HS-5 (cell line): ENCODE data around the gene ASCC1.
"Not testable (repeated sequence)": the region's sequence is repeated elsewhere in the genome, so short reads cannot be mapped to it uniquely, and the experiment has no call there.

ENCODE experiments used
- DNase-seq: peaks from one replicate; pipeline ENCODE4 v3.0.0-alpha.2; 2012; ENCODE audit warnings: low read depth

The ASCC1 gene

GRCh38 chr10:72124989-72125388, 91.1 kb downstream of the ASCC1 start:
- no peak for DNase-seq

GRCh38 chr10:72124381-72124780, 91.7 kb downstream of the ASCC1 start:
- no peak for DNase-seq

GRCh38 chr10:72123616-72124015, 92.5 kb downstream of the ASCC1 start:
- no peak for DNase-seq

GRCh38 chr10:72122221-72122620, 93.9 kb downstream of the ASCC1 start:
- no peak for DNase-seq

GRCh38 chr10:72121389-72121788, 94.7 kb downstream of the ASCC1 start:
- no peak for DNase-seq

GRCh38 chr10:72116372-72116771, 99.7 kb downstream of the ASCC1 start:
- DNase-seq: no peak

- DNase-seq: no peak
Observed at GRCh38 chr10:72114706-72115450, 101.2 kb downstream of the ASCC1 start.

- no peak for DNase-seq
Observed at GRCh38 chr10:72110673-72111401, 105.2 kb downstream of the ASCC1 start.

GRCh38 chr10:72109636-72110157, 106.4 kb downstream of the ASCC1 start:
- DNase-seq: no peak

GRCh38 chr10:72108830-72109635, 107.0 kb downstream of the ASCC1 start:
- DNase-seq: no peak

GRCh38 chr10:72108004-72108370, 108.1 kb downstream of the ASCC1 start:
- DNase-seq: not testable (repeated sequence)

GRCh38 chr10:72107325-72108003, 108.6 kb downstream of the ASCC1 start:
- DNase-seq: no peak

GRCh38 chr10:72106896-72107295, 109.2 kb downstream of the ASCC1 start:
- DNase-seq: no peak

- no peak for DNase-seq
Observed at GRCh38 chr10:72106154-72106849, 109.8 kb downstream of the ASCC1 start.

- no peak for DNase-seq
Observed at GRCh38 chr10:72105710-72106109, 110.4 kb downstream of the ASCC1 start.

- DNase-seq: no peak
Observed at GRCh38 chr10:72105098-72105475, 111.0 kb downstream of the ASCC1 start.

- no peak for DNase-seq
Observed at GRCh38 chr10:72104472-72105097, 111.5 kb downstream of the ASCC1 start.

- no peak for DNase-seq
Observed at GRCh38 chr10:72099600-72099921, 116.5 kb downstream of the ASCC1 start.

GRCh38 chr10:72098836-72099599, 117.1 kb downstream of the ASCC1 start:
- no peak for DNase-seq

- no peak for DNase-seq
Observed at GRCh38 chr10:72098301-72098835, 117.7 kb downstream of the ASCC1 start.
